NCI-H1930 (cell line): ENCODE measurements around the gene ISM1.

ENCODE experiments used
- DNase-seq, 2 experiments: peaks; one replicate each; lab custom pipeline; 2025; lab: John Stamatoyannopoulos, UW

ISM1 gene

GRCh38 chr20:13348311-13349234, 127.5 kb downstream of the ISM1 start:
- no peak for DNase-seq

- DNase-seq: no peak
Measured at GRCh38 chr20:13349235-13349604, 128.1 kb downstream of the ISM1 start.
